ENCODE measurements around the gene NUDT16L1. TPM values are rescaled to one million over a fixed set of nuclear protein-coding genes. Genes with fewer than 3 reads are reported as not detected.

The NUDT16L1 gene
- total RNA-seq, 4 donors from 2014 or later, result 7.4 to 10.2 (median 8.8) TPM

- no peak overlapping the region for H3K4me3 ChIP-seq
- in situ Hi-C loops (cut with MboI; ENCODE audit: low sequenced_read_pairs in 4 of 4) (no loop called here), intact Hi-C loops (cut with DNase I; ENCODE audit: low total_unique reads) (no loop called here)
- TF ChIP-seq POLR2A (IDR thresholded peaks at IDR 0.05) (no peak), CTCF (IDR thresholded peaks at IDR 0.05 in 4 of 5, conservative IDR thresholded peaks at IDR 0.05 in 1 of 5) (no peak)
- no peak overlapping the region for H3K27ac ChIP-seq
- DNase-seq (no peak), ATAC-seq (no peak)
- H3K36me3 ChIP-seq, result peaks cover 0 to 43% of the 10 kb centered on the region in 2 donors
- H3K9me3 ChIP-seq, result no peaks in the 10 kb centered on the region
- H3K27me3 ChIP-seq, result no peaks in the 10 kb centered on the region
- no peaks in the 10 kb centered on the region for H3K4me1 ChIP-seq
Observed at GRCh38 chr16:4704491-4704890, 11.1 kb downstream of the NUDT16L1 start.

DNA sequence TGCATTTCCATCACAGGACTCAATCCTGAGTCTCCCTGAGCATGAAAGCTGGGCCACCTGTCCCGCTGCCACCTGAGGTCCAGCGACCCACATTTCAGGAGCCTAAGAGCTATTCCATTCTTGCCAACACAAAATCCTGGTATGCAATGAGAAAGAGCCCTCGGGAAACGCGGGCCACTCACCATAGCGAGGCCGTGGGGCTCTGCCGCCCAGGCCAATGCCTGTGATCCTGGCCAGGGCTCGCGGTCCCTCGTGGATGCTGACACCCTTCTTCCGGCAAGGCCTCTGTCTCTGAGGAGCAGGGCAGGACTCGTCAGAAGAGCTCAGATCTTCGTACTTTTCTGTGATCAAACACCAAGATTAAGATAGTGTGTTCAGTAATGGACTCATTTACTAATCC is 11.6 kb downstream of the NUDT16L1 start:
- ATAC-seq (no peak), DNase-seq (no peak)
- in situ Hi-C loops (cut with MboI; ENCODE audit: low sequenced_read_pairs in 4 of 4) (no loop called here), intact Hi-C loops (cut with DNase I; ENCODE audit: low total_unique reads) (no loop called here)
- H3K4me1 ChIP-seq, result no peaks in the 10 kb centered on the region
- no peaks in the 10 kb centered on the region for H3K27me3 ChIP-seq
- peaks cover 0 to 39% of the 10 kb centered on the region in 2 donors for H3K36me3 ChIP-seq
- H3K9me3 ChIP-seq, result no peaks in the 10 kb centered on the region
- no peak overlapping the region for H3K4me3 ChIP-seq
- H3K27ac ChIP-seq, result no peak overlapping the region
- TF ChIP-seq POLR2A (IDR thresholded peaks at IDR 0.05), result no peak
- TF ChIP-seq CTCF (IDR thresholded peaks at IDR 0.05 in 4 of 5, conservative IDR thresholded peaks at IDR 0.05 in 1 of 5), result no peak

DNA sequence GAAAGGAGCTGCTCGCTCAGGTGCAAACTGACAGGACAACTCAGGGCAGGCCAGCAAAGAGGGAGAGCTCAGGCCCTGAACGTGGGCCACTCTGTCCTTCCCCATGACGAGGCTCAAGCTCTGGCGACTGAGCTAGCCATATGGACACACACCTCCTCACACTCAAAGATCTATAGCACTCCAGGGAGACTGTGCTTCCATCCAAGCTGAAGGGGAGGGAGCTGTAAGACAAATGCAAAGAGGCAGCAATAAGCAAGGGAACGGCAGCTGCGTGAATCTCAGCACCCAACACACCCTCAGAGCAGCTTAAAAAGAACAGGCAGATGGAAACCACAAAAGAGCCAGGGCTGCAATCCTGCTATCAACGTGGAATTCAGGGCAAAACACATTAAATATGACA is 13.5 kb downstream of the NUDT16L1 start:
- no peak overlapping the region for H3K4me3 ChIP-seq
- H3K27me3 ChIP-seq, result no peaks in the 10 kb centered on the region

DNA sequence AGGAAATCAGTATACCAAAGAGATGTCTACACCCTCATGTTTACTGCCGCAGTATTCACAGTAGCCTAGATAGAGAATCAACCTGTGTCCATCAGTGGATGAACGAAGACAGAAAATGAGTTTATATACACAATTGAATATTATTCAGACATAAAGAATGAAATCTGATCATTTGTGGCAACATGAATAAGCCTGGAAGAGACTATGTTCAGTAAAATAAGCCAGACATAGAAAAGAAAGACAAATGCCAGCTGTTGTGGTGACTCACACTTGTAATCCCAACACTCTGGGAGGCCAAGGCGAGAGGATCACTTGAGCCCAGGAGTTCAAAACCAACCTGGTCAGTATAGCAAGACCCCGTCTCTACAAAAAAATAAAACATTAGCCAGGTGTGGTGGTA is 16.1 kb downstream of the NUDT16L1 start:
- H3K4me1 ChIP-seq, result no peaks in the 10 kb centered on the region
- DNase-seq (no peak), ATAC-seq (no peak)
- H3K36me3 ChIP-seq, result peaks cover 0 to 38% of the 10 kb centered on the region in 2 donors
- TF ChIP-seq CTCF (IDR thresholded peaks at IDR 0.05 in 4 of 5, conservative IDR thresholded peaks at IDR 0.05 in 1 of 5) (no peak), POLR2A (IDR thresholded peaks at IDR 0.05) (no peak)
- in situ Hi-C loops (cut with MboI; ENCODE audit: low sequenced_read_pairs in 4 of 4), result no loop called here
- H3K27ac ChIP-seq, result no peak overlapping the region
- H3K9me3 ChIP-seq, result no peaks in the 10 kb centered on the region
- no peaks in the 10 kb centered on the region for H3K27me3 ChIP-seq
- no peak overlapping the region for H3K4me3 ChIP-seq
- intact Hi-C loops (cut with DNase I; ENCODE audit: low total_unique reads), result no loop called here

More for the DNA sequence above, 13.5 kb downstream of the NUDT16L1 start:
- ATAC-seq (no peak), DNase-seq (no peak)
- Histone ChIP-seq H3K4me1 (no peaks in the 10 kb centered on the region), H3K9me3 (no peaks in the 10 kb centered on the region), H3K27ac (no peak overlapping the region), H3K36me3 (peaks cover 0 to 26% of the 10 kb centered on the region in 2 donors)
- in situ Hi-C loops (cut with MboI; ENCODE audit: low sequenced_read_pairs in 4 of 4), result no loop called here
- intact Hi-C loops (cut with DNase I; ENCODE audit: low total_unique reads), result no loop called here
- TF ChIP-seq POLR2A (IDR thresholded peaks at IDR 0.05), result no peak
- no peak for TF ChIP-seq CTCF (IDR thresholded peaks at IDR 0.05 in 4 of 5, conservative IDR thresholded peaks at IDR 0.05 in 1 of 5)
